Activated CD4-positive, alpha-beta T cell treated with anti-CD3 and anti-CD28 coated beads, Interleukin-2, amount 50 U/mL, for 48 hours (primary cell): ENCODE results near the gene HIVEP2.

Experiments
- DNase-seq, 2 experiments: peaks; one replicate each; pipeline ENCODE4 v3.0.0-alpha.2; 2020

The HIVEP2 gene

DNA sequence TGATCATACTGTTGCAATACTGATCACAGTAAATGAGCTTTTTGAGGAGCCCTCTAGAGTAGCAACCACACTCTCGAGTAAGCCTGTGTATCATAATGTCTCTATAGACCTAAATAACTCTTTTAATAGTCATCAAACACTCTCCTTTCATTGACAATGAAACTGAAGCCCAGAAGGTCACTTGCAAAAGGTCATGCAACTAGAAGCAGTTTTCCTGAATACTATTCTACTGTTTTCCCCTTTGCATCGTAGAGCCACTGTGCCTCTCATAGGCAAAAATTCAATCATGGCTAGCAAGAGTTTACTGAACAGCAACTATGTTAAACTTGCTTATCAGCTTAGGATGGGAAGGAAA lies 105.3 kb downstream of the HIVEP2 start:
- DNase-seq: no peak

DNA sequence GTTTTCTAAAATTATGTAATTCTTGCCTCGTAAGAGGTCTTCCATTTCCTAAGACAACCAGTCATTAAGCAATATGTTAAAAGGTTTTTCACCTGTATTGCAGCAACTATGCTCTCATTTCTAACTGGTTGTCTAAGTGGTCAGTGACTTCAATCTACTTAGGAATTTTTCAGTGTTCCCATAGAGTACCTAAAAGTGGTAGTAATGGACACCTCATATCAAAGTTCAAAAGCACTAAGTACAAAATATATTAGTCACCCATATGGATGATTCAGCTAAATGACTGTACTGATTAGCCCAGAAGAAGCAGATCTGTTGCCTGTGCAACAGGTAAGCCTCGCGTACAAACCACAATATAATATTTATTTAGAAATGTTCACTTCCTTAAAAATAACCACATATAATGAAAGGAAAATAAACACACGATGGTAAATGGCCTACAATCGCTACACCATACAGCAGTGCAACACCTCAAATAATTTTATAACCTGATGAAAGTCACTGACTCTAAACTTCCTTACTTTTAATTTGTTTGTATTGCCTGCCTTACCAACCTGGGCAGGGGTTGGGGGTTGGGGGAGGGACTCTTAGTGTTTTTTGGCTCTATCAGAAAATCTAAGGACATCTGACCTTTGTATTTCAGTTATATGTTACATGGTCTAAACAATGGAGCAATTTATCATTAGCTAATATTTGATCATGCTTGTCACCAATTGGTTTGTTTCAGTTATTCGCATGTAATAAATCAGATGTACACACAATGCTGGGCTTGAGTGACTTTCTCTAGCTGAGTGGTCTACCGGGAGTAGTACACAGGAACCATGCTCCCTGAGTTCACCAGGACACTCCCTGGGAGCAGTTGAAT lies 105.9 kb downstream of the HIVEP2 start:
- no peak for DNase-seq

DNA sequence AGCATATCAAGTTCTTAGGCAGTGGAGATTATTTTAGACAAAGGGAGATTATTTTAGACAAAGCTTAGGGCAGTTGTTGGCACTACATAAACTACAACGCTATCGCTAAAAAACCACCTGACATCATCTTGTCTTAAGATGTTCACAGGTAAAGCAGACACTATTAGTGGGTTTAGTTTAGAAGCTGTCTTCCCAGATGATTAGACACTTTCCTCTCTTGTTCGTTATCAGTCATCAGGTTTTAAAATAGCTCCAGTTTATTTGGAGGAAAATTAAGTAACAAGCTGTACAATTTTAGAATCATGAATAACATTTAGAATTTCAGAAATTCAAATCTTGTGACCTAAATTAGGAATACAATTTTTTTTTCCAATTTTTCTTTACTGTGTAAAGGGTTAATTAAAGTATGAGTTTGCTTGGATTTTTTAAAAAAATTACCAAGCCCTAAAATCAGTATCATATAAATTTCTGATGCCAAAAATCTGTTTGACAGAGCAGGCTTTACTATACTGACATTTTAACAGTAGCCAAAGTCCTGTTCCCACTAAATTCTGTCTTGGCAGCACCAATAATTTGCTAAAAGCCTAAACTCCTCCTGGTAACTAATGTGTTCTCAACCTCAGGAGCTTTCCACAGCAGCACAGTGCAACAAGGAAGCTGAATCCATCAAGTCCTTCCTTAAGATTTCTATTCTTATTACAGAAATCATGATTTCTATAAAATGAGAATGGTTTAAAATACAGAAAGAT lies 109.0 kb downstream of the HIVEP2 start:
- DNase-seq: no peak

DNA sequence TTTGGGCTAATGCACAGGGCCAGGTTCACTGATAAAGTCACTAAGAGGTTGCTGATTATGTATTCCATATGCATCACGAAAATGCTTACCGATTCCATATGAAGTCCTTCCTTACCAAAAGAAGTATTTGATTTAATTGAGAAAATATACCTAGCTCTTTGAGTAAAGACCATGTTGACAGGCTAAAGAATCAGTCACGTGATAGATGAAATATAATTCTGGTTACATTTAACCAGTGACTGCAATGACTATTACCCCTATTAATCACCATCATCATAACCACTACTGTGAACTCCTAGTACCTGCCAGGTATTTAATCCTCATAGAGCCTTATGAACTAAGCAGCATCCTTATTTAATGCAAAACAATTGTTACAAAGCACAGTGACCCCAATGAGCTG lies 110.1 kb downstream of the HIVEP2 start:
- DNase-seq: no peak

DNA sequence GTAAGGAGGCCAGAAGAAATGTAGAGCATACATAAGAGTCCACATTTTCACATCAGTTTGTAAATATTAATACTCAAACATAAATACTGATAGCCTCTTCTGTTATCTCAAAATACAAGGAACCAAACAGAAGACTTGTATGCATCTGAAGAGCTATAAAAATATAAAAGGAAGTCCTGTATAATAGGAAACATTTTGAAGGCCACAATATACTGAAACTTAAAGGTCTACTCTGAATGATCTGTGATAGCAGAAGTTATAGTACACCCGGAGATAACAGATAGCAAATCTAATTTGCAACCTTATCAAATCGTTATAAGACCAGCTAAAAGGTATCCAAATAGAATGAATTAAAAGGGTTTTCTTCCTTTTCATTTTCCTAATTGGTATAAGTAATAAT lies 111.2 kb downstream of the HIVEP2 start:
- DNase-seq: no peak

DNA sequence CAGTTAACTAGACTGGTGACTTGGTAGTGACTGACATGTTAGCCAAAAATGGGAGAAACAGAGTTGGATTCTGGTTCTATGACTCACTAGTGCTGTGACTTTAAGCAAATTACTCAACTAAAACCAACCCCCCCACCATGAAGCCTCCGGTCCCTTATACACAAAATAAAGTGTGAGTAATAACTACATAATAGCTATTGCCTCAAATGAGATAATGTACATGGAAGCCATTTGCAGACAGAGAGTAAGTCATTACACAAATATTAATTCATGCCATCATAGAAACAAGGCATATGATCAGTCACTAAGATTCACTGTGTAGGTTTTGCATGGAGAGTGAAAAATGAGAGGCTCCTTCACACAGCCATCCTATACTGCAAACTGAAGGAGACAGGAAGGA lies 111.9 kb downstream of the HIVEP2 start:
- peak in 1 of 2 experiments; percentile 53 for DNase-seq

DNA sequence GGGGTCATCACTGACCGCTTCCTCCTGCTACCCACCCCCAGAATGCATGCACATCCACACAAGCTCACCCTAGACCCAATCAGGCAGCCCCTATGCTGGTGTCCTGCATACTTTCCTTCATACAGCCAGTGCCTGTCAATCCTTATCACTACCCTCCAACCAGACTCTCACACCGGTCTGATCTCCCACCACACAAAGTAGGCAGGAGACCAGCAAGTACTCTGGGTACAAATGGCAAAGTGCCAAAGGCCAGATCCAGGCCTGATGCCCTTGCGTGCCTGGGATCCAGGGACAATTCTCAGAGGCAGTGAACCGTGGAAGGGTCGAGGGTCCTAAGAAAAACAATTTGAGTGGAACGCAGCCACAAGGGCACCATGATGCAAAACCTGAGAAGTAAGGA lies 114.2 kb downstream of the HIVEP2 start:
- DNase-seq: no peak

GRCh38 chr6:142830116-142830710 lies 114.8 kb downstream of the HIVEP2 start:
- DNase-seq: no peak

DNA sequence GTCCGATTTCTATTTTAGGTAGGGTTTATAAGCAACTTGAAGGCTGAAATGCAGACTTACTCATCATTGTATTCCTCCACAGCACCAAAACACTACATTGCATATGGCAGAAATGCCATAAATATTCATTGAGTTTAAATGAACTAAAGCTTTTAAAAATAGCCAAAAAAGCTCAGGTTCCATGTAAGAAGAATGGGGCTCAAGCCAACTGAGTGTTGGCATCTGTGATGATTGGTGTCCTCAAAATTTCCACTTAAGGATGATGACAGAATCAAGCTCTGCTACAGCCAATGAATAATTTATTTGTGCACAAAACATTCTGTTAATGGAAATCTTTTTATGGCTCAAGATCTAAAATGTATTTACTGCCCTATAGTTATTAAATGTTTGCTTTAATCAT lies 115.4 kb downstream of the HIVEP2 start:
- DNase-seq: no peak

GRCh38 chr6:142827991-142828390 lies 117.0 kb downstream of the HIVEP2 start:
- DNase-seq: no peak

- no peak for DNase-seq
These were observed 117.6 kb downstream of the HIVEP2 start for GRCh38 chr6:142827369-142827768.

GRCh38 chr6:142825760-142826159 lies 119.2 kb downstream of the HIVEP2 start:
- DNase-seq: no peak

DNA sequence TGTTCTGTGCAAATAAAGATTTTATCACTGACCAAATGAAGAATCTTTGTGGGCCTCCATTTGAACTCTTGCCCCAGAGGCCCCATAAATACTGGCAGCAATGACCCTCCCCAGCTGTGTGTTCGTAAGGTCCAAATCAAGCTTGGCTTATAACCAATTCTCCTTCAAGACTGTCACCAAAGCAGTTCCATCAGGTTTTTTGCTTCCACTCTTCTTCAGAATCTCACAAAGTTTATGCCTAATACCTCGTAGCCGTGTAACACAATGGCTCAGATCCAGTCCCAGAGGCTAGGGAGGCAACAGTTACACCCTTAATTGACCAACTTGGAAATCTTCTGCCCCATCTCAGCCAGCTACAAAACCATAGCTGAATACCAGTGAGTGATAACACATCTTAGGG lies 120.5 kb downstream of the HIVEP2 start:
- no peak for DNase-seq

GRCh38 chr6:142823256-142823902 lies 121.6 kb downstream of the HIVEP2 start:
- DNase-seq: no peak

GRCh38 chr6:142822842-142823241 lies 122.1 kb downstream of the HIVEP2 start:
- peak; percentile 41 to 48 for DNase-seq

GRCh38 chr6:142822383-142822782 lies 122.6 kb downstream of the HIVEP2 start:
- DNase-seq: no peak

- DNase-seq: no peak
These were observed 123.1 kb downstream of the HIVEP2 start for GRCh38 chr6:142821860-142822259.

GRCh38 chr6:142821164-142821716 lies 123.7 kb downstream of the HIVEP2 start:
- DNase-seq: no peak

GRCh38 chr6:142820338-142821051 lies 124.5 kb downstream of the HIVEP2 start:
- DNase-seq: no peak

DNA sequence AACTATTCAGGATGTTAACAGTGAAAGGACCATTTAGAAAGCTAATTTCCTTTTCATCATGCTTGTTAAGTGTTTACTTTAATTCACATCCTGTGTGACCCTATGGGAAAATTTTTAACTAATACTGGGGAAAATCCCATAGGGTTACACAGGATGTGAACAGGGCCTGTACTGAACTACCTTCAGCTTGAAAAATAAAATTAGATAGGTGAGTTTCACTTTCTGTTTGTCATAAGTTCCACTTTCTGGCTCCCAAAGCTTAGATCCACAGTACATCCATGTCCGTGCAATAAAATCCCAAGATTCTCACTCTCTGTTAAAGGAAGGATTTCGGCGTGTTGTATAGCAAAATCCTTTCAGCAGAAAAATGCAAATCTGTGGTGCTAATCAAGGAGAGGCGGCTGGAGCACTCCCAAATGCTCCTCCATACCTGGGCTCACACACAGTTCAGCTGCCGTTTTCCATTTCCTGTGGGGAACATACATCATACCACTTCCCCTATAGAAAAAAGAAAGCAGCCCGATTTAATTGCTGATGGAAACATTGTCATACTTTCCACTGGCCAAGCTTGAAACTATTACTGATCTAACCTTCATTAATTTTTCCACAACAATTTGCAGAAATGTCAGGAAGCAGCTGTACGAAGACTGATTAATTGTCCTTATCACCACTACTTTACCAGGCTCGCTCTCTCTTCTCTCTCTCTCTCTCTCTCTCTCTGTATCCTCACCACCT lies 125.2 kb downstream of the HIVEP2 start:
- peak; percentile 36 to 55 for DNase-seq

GRCh38 chr6:142816486-142816885 lies 128.5 kb downstream of the HIVEP2 start:
- DNase-seq: no peak

- DNase-seq: no peak
These were observed 128.9 kb downstream of the HIVEP2 start for GRCh38 chr6:142816031-142816430.
